Chondrocyte (in vitro differentiated cells): ENCODE results near the gene PRKCH. TPM values are rescaled to one million over a fixed set of nuclear protein-coding genes. Genes with fewer than 3 reads are reported as not detected.

Experiments
- DNase-seq: peaks from one replicate; pipeline ENCODE4 v3.0.0; 2021; ENCODE audit warnings: mixed read lengths, low spot score
- H3K27ac Mint-ChIP-seq: one replicate; pipeline ENCODE4 v1.8.0; 2021; ENCODE audit warnings: mild to moderate bottlenecking, moderate library complexity, mixed read lengths; ENCODE audit not compliant: unreplicated experiment
- H3K27me3 Mint-ChIP-seq: 2 replicates; pipeline ENCODE4 v1.8.0; 2021; ENCODE audit warnings: low read depth, mixed read lengths
- H3K36me3 Mint-ChIP-seq: 2 replicates; pipeline ENCODE4 v1.8.0; 2021; ENCODE audit warnings: low read depth, mixed read lengths
- H3K4me1 Mint-ChIP-seq: 2 replicates; pipeline ENCODE4 v1.8.0; 2021; ENCODE audit warnings: low read depth, mild to moderate bottlenecking, mixed read lengths
- H3K4me3 Mint-ChIP-seq: one replicate; pipeline ENCODE4 v1.8.0; 2021; ENCODE audit warnings: mild to moderate bottlenecking, moderate library complexity, mixed read lengths; ENCODE audit not compliant: unreplicated experiment
- H3K9me3 Mint-ChIP-seq: 2 replicates; pipeline ENCODE4 v1.8.0; 2021; ENCODE audit warnings: low read depth, mixed read lengths
- CTCF ChIP-seq: fragments of 200-600 bp; sonication (generic); IDR thresholded peaks from 2 replicates; pipeline ENCODE4 v1.5.0; 2021; ENCODE audit warnings: antibody characterized with exemption, mild to moderate bottlenecking, moderate library complexity
- total RNA-seq: library from RNA; stranded (reverse); gene quantifications from 3 replicates; pipeline ENCODE4 v1.2.1, GENCODE V29; 2021

Gene PRKCH
- total RNA-seq, 1 donor from 2014 or later, result 9.7 TPM

DNA sequence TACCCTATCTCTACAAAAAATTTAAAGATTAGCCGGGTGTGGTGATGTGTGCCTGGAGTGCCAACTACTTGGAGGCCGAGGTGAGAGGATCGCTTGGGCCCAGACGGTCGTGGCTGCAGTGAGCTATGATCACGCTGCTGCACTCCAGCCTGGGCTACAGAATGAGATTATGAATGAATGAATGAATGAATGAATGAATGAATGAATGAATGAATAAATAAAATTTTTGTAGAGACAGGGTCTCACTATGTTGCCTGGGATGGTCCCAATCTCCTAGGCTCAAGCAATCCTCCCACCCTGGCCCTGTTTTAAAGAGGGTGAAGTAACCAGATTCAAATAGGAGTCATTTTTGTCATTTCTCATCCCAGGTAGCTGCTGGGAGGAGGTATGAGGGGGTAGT, 197.7 kb downstream of the PRKCH start:
- peaks cover 2% of the 10 kb centered on the region for H3K36me3 Mint-ChIP-seq
- peaks cover 60% of the 10 kb centered on the region for H3K4me1 Mint-ChIP-seq
- no peaks in the 10 kb centered on the region for H3K27me3 Mint-ChIP-seq
- no peak for DNase-seq
- TF ChIP-seq CTCF, result no peak
- H3K4me3 Mint-ChIP-seq, result no peak overlapping the region
- H3K9me3 Mint-ChIP-seq, result no peaks in the 10 kb centered on the region
- H3K27ac Mint-ChIP-seq, result no peak overlapping the region

- H3K27ac Mint-ChIP-seq, result no peak overlapping the region
- peaks cover 2% of the 10 kb centered on the region for H3K36me3 Mint-ChIP-seq
- H3K4me1 Mint-ChIP-seq, result peaks cover 62% of the 10 kb centered on the region
- no peaks in the 10 kb centered on the region for H3K9me3 Mint-ChIP-seq
- H3K27me3 Mint-ChIP-seq, result no peaks in the 10 kb centered on the region
- no peak for DNase-seq
- TF ChIP-seq CTCF, result no peak
- no peak overlapping the region for H3K4me3 Mint-ChIP-seq
Observed at GRCh38 chr14:61519735-61520134, 198.4 kb downstream of the PRKCH start.

GRCh38 chr14:61520576-61520975, 199.2 kb downstream of the PRKCH start:
- H3K4me1 Mint-ChIP-seq, result peaks cover 63% of the 10 kb centered on the region
- no peak for TF ChIP-seq CTCF
- no peak for DNase-seq

GRCh38 chr14:61521773-61522172, 200.4 kb downstream of the PRKCH start:
- DNase-seq, result no peak
- Mint-ChIP-seq H3K4me1 (peaks cover 63% of the 10 kb centered on the region), H3K4me3 (no peak overlapping the region), H3K36me3 (peaks cover 2% of the 10 kb centered on the region), H3K9me3 (no peaks in the 10 kb centered on the region), H3K27me3 (no peaks in the 10 kb centered on the region), H3K27ac (no peak overlapping the region)
- no peak for TF ChIP-seq CTCF

More at GRCh38 chr14:61520576-61520975, 199.2 kb downstream of the PRKCH start:
- Mint-ChIP-seq H3K27me3 (no peaks in the 10 kb centered on the region), H3K27ac (no peak overlapping the region), H3K9me3 (no peaks in the 10 kb centered on the region), H3K36me3 (peaks cover 2% of the 10 kb centered on the region), H3K4me3 (no peak overlapping the region)

- peak overlapping the region; percentile 91 for H3K27ac Mint-ChIP-seq
- H3K27me3 Mint-ChIP-seq, result no peaks in the 10 kb centered on the region
- H3K9me3 Mint-ChIP-seq, result no peaks in the 10 kb centered on the region
- peaks cover 2% of the 10 kb centered on the region for H3K36me3 Mint-ChIP-seq
- H3K4me3 Mint-ChIP-seq, result peak overlapping the region; percentile 17
- TF ChIP-seq CTCF, result no peak
- no peak for DNase-seq
- H3K4me1 Mint-ChIP-seq, result peaks cover 70% of the 10 kb centered on the region
Observed at GRCh38 chr14:61523751-61524150, 202.4 kb downstream of the PRKCH start.
